GM12874 (cell line): ENCODE results near the gene PDCD1.
A peak's percentile ranks its signal among the peaks of the same experiment; 100 is the strongest.

Experiments
- CTCF ChIP-seq: IDR thresholded peaks from 2 replicates; pipeline ENCODE4 v1.5.1; 2011; ENCODE audit warnings: low read depth, mild to moderate bottlenecking, control low read depth, low read length, moderate library complexity; ENCODE audit not compliant: insufficient read depth

Gene PDCD1

GRCh38 chr2:241886840-241887447 lies 28.2 kb upstream of the PDCD1 start:
- no peak for TF ChIP-seq CTCF

GRCh38 chr2:241885946-241886643 lies 27.4 kb upstream of the PDCD1 start:
- TF ChIP-seq CTCF = no peak

GRCh38 chr2:241885291-241885945 lies 26.7 kb upstream of the PDCD1 start:
- no peak for TF ChIP-seq CTCF

- no peak for TF ChIP-seq CTCF
Observed at GRCh38 chr2:241884951-241885290, 26.2 kb upstream of the PDCD1 start.

GRCh38 chr2:241882091-241882625 lies 23.5 kb upstream of the PDCD1 start:
- peak; percentile 48 for TF ChIP-seq CTCF

GRCh38 chr2:241880311-241881073 lies 21.8 kb upstream of the PDCD1 start:
- TF ChIP-seq CTCF = no peak

GRCh38 chr2:241879326-241879725 lies 20.6 kb upstream of the PDCD1 start:
- TF ChIP-seq CTCF = no peak
